Muscle layer of duodenum (tissue), 2 donors: ENCODE data around the gene SMR3B.

ENCODE experiments used
- H3K27ac ChIP-seq: one replicate; pipeline ENCODE4 v1.7.0; 2013; ENCODE audit warnings: mild to moderate bottlenecking, low read length
- H3K27me3 ChIP-seq: one replicate; pipeline ENCODE4 v1.7.0; 2013; ENCODE audit warnings: low read depth, mild to moderate bottlenecking, control low read depth, low read length
- H3K36me3 ChIP-seq, 2 donors: one replicate each; pipeline ENCODE4 v1.7.0; 2013; ENCODE audit warnings: low read length in 2 of 2, control low read depth in 1 of 2, mild to moderate bottlenecking in 1 of 2; ENCODE audit not compliant: insufficient read depth in 2 of 2, control insufficient read depth in 1 of 2
- H3K4me1 ChIP-seq, 2 donors: one replicate each; pipeline ENCODE4 v1.7.0; 2013; ENCODE audit warnings: low read length in 2 of 2, mild to moderate bottlenecking in 2 of 2, control low read depth in 1 of 2, moderate library complexity in 1 of 2; ENCODE audit not compliant: insufficient read depth in 2 of 2, control insufficient read depth in 1 of 2
- H3K4me3 ChIP-seq, 2 donors: one replicate each; pipeline ENCODE4 v1.7.0; 2013; ENCODE audit warnings: low read length in 2 of 2, low read depth in 1 of 2, mild to moderate bottlenecking in 1 of 2
- H3K9me3 ChIP-seq, 2 donors: one replicate each; pipeline ENCODE4 v1.7.0; 2013; ENCODE audit warnings: low read length in 2 of 2, control low read depth in 1 of 2, mild to moderate bottlenecking in 1 of 2; ENCODE audit not compliant: control insufficient read depth in 1 of 2
- donor health status: healthy.

Gene SMR3B

GRCh38 chr4:70380578-70380977, 2.4 kb upstream of the SMR3B start:
- H3K4me3 ChIP-seq = no peak overlapping the region

GRCh38 chr4:70392057-70392776, 9.3 kb downstream of the SMR3B start:
- H3K9me3 ChIP-seq = no peaks in the 10 kb centered on the region
- H3K27ac ChIP-seq = no peak overlapping the region
- H3K4me1 ChIP-seq = no peaks in the 10 kb centered on the region
- H3K27me3 ChIP-seq = no peaks in the 10 kb centered on the region
- H3K4me3 ChIP-seq = no peak overlapping the region
- no peaks in the 10 kb centered on the region for H3K36me3 ChIP-seq

More at GRCh38 chr4:70380578-70380977, 2.4 kb upstream of the SMR3B start:
- Histone ChIP-seq H3K27me3 (no peaks in the 10 kb centered on the region), H3K4me1 (no peaks in the 10 kb centered on the region), H3K9me3 (no peaks in the 10 kb centered on the region), H3K36me3 (no peaks in the 10 kb centered on the region), H3K27ac (no peak overlapping the region)

- Histone ChIP-seq H3K27ac (no peak within 1 kb of the TSS), H3K4me3 (no peak within 1 kb of the TSS), H3K9me3 (no peaks in the 10 kb centered on the region), H3K27me3 (no peaks in the 10 kb centered on the region), H3K36me3 (no peaks in the 10 kb centered on the region), H3K4me1 (no peaks in the 10 kb centered on the region)
Observed at GRCh38 chr4:70397580-70397979, 14.6 kb downstream of the SMR3B start, which contains the start of gene OPRPN. Gene OPRPN, plus strand, starts transcription at chr4:70397940. Its CDS starts 1,346 bp downstream, at chr4:70399286.

- H3K27ac ChIP-seq = no peak overlapping the region
- no peaks in the 10 kb centered on the region for H3K9me3 ChIP-seq
- no peaks in the 10 kb centered on the region for H3K27me3 ChIP-seq
- H3K36me3 ChIP-seq = no peaks in the 10 kb centered on the region
- H3K4me1 ChIP-seq = no peaks in the 10 kb centered on the region
- H3K4me3 ChIP-seq = no peak overlapping the region
Observed at GRCh38 chr4:70399319-70399718, 16.4 kb downstream of the SMR3B start.

GRCh38 chr4:70402762-70403161, 19.8 kb downstream of the SMR3B start:
- no peaks in the 10 kb centered on the region for H3K27me3 ChIP-seq
- H3K36me3 ChIP-seq = no peaks in the 10 kb centered on the region
- no peaks in the 10 kb centered on the region for H3K9me3 ChIP-seq
- H3K4me3 ChIP-seq = no peak overlapping the region
- no peak overlapping the region for H3K27ac ChIP-seq
- no peaks in the 10 kb centered on the region for H3K4me1 ChIP-seq

GRCh38 chr4:70405765-70406164, 22.8 kb downstream of the SMR3B start:
- no peaks in the 10 kb centered on the region for H3K27me3 ChIP-seq
- H3K4me1 ChIP-seq = no peaks in the 10 kb centered on the region
- no peaks in the 10 kb centered on the region for H3K9me3 ChIP-seq
- no peak overlapping the region for H3K27ac ChIP-seq
- no peaks in the 10 kb centered on the region for H3K36me3 ChIP-seq
- H3K4me3 ChIP-seq = no peak overlapping the region

GRCh38 chr4:70425306-70425705, 42.4 kb downstream of the SMR3B start:
- no peaks in the 10 kb centered on the region for H3K4me1 ChIP-seq
- no peaks in the 10 kb centered on the region for H3K36me3 ChIP-seq
- no peaks in the 10 kb centered on the region for H3K27me3 ChIP-seq
- no peak overlapping the region for H3K27ac ChIP-seq
- H3K9me3 ChIP-seq = peaks cover 0 to 3% of the 10 kb centered on the region in 2 donors
- no peak overlapping the region for H3K4me3 ChIP-seq

- Histone ChIP-seq H3K36me3 (no peaks in the 10 kb centered on the region), H3K4me3 (no peak overlapping the region), H3K27ac (no peak overlapping the region), H3K27me3 (no peaks in the 10 kb centered on the region), H3K4me1 (no peaks in the 10 kb centered on the region), H3K9me3 (peaks cover 0 to 3% of the 10 kb centered on the region in 2 donors)
Observed at GRCh38 chr4:70426789-70427188, 43.9 kb downstream of the SMR3B start.

- no peaks in the 10 kb centered on the region for H3K9me3 ChIP-seq
- H3K27ac ChIP-seq = no peak overlapping the region
- H3K4me3 ChIP-seq = no peak overlapping the region
- no peaks in the 10 kb centered on the region for H3K4me1 ChIP-seq
- no peaks in the 10 kb centered on the region for H3K27me3 ChIP-seq
- H3K36me3 ChIP-seq = no peaks in the 10 kb centered on the region
Observed at GRCh38 chr4:70437197-70437596, 54.3 kb downstream of the SMR3B start.
